Measurements from ENCODE around the gene GPANK1.
A peak's percentile ranks its signal among the peaks of the same experiment; 100 is the strongest.

Gene GPANK1

GRCh38 chr6:31658158-31658688 lies 6.6 kb downstream of the GPANK1 start:
- Histone ChIP-seq H3K9me3 (ENCODE audit: control insufficient read depth, low read length) (no peaks in the 10 kb centered on the region), H3K9ac (ENCODE audit: low read length) (no peak overlapping the region), H3K4me3 (ENCODE audit: low read length) (no peak overlapping the region), H3K4me1 (ENCODE audit: control insufficient read depth, insufficient read depth, low read length) (peaks cover 26% of the 10 kb centered on the region), H3K27me3 (ENCODE audit: control insufficient read depth, insufficient read depth, low read length) (no peaks in the 10 kb centered on the region), H3K36me3 (ENCODE audit: control insufficient read depth, insufficient read depth, low read length) (peaks cover 5% of the 10 kb centered on the region)

DNA sequence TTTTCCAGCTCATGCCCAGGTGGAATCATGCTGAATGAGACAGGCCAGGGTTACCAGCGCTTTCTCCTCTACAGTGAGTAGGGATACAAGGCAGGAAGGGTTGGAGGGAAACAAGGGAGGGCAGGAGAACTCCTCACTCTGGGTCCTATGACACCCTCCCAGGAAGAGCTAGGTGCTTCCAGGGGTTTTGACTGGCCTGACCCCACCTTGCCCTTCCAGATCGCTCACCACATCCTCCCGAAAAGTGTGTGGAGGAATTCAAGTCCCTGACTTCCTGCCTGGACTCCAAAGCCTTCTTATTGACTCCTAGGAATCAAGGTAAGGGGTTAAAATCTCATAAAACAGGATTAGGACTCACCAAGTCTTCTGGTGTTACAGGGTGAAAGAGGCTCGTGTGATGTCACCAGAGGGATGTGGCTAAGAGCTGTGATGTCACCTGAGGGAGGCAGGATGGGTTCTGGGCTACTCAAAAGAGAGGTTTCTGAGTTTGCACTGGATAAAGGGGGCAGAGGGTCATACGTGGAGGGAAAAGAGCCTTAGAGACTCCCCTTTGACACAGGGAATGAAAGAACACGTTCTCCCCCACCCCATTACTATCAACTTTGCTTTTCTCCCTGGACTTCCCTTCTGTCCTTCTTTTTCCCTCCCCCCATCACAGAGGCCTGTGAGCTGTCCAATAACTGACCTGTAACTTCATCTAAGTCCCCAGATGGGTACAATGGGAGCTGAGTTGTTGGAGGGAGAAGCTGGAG lies 7.2 kb downstream of the GPANK1 start:
- Histone ChIP-seq H3K9me3 (ENCODE audit: control insufficient read depth, low read length) (no peaks in the 10 kb centered on the region), H3K27me3 (ENCODE audit: control insufficient read depth, insufficient read depth, low read length) (no peaks in the 10 kb centered on the region), H3K9ac (ENCODE audit: low read length) (no peak overlapping the region), H3K36me3 (ENCODE audit: control insufficient read depth, insufficient read depth, low read length) (peaks cover 5% of the 10 kb centered on the region), H3K4me3 (ENCODE audit: low read length) (no peak overlapping the region), H3K4me1 (ENCODE audit: control insufficient read depth, insufficient read depth, low read length) (peaks cover 25% of the 10 kb centered on the region)

GRCh38 chr6:31655349-31656237 lies 9.2 kb downstream of the GPANK1 start, which contains the start of gene APOM:
Gene APOM (plus strand): TSS chr6:31655894. CDS start chr6:31655967, 73 bp downstream.
- Histone ChIP-seq H3K4me1 (ENCODE audit: control insufficient read depth, insufficient read depth, low read length) (peaks cover 29% of the 10 kb centered on the region), H3K9ac (ENCODE audit: low read length) (no peak within 1 kb of the TSS), H3K9me3 (ENCODE audit: control insufficient read depth, low read length) (no peaks in the 10 kb centered on the region), H3K27me3 (ENCODE audit: control insufficient read depth, insufficient read depth, low read length) (no peaks in the 10 kb centered on the region), H3K36me3 (ENCODE audit: control insufficient read depth, insufficient read depth, low read length) (peaks cover 5% of the 10 kb centered on the region), H3K4me3 (ENCODE audit: low read length) (no peak within 1 kb of the TSS)

DNA sequence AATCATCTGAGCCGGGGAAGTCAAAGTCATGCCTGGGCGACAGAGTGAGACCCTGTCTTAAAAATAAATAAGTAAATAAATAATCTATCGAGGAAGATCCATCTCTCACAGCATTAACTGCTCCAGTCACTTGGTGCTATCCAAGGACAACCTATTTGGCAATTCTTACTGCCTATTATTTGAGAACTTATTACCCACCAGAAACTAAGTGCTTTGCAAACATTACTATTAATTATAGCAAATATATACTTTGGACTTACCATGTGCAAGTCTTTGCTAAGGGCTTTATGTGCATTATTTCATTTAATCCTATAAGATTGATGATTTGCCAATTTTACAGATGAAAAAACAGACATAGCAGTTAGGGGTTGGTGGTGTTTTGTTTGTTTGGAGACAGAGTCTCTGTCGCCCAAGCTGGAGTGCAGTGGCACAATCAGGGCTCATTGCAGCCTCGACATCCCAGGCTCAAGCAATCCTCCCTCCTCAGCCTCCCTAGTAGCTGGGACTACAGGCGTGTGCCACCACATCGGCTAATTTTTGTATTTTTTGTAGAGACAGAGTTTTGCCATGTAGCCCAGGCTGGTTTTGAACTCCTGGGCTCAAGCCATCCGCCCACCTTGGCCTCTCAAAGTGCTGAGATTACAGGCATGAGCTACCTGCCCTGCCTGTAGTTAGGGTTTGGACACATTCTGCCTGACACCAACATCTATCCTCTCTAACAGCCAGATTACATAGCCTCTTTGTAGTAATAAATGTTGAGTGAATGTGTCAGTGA lies 10.0 kb downstream of the GPANK1 start:
- Histone ChIP-seq H3K36me3 (ENCODE audit: control insufficient read depth, insufficient read depth, low read length) (peaks cover 5% of the 10 kb centered on the region), H3K4me1 (ENCODE audit: control insufficient read depth, insufficient read depth, low read length) (peaks cover 29% of the 10 kb centered on the region), H3K27me3 (ENCODE audit: control insufficient read depth, insufficient read depth, low read length) (no peaks in the 10 kb centered on the region), H3K4me3 (ENCODE audit: low read length) (no peak overlapping the region), H3K9ac (ENCODE audit: low read length) (no peak overlapping the region), H3K9me3 (ENCODE audit: control insufficient read depth, low read length) (no peaks in the 10 kb centered on the region)

- Histone ChIP-seq H3K27me3 (ENCODE audit: control insufficient read depth, insufficient read depth, low read length) (no peaks in the 10 kb centered on the region), H3K36me3 (ENCODE audit: control insufficient read depth, insufficient read depth, low read length) (peaks cover 16% of the 10 kb centered on the region), H3K4me1 (ENCODE audit: control insufficient read depth, insufficient read depth, low read length) (peaks cover 13% of the 10 kb centered on the region), H3K9ac (ENCODE audit: low read length) (peak overlapping the region; percentile 92), H3K9me3 (ENCODE audit: control insufficient read depth, low read length) (no peaks in the 10 kb centered on the region), H3K4me3 (ENCODE audit: low read length) (peak overlapping the region; percentile 80)
These were observed 11.7 kb downstream of the GPANK1 start for GRCh38 chr6:31652925-31653724.

- Histone ChIP-seq H3K9ac (ENCODE audit: low read length) (peak overlapping the region; percentile 92), H3K9me3 (ENCODE audit: control insufficient read depth, low read length) (no peaks in the 10 kb centered on the region), H3K27me3 (ENCODE audit: control insufficient read depth, insufficient read depth, low read length) (no peaks in the 10 kb centered on the region), H3K4me1 (ENCODE audit: control insufficient read depth, insufficient read depth, low read length) (peaks cover 9% of the 10 kb centered on the region), H3K4me3 (ENCODE audit: low read length) (peak overlapping the region; percentile 80), H3K36me3 (ENCODE audit: control insufficient read depth, insufficient read depth, low read length) (peaks cover 16% of the 10 kb centered on the region)
These were observed 13.1 kb downstream of the GPANK1 start for GRCh38 chr6:31651602-31652191.

- Histone ChIP-seq H3K9me3 (ENCODE audit: control insufficient read depth, low read length) (no peaks in the 10 kb centered on the region), H3K9ac (ENCODE audit: low read length) (no peak overlapping the region), H3K4me3 (ENCODE audit: low read length) (no peak overlapping the region), H3K4me1 (ENCODE audit: control insufficient read depth, insufficient read depth, low read length) (no peaks in the 10 kb centered on the region), H3K27me3 (ENCODE audit: control insufficient read depth, insufficient read depth, low read length) (no peaks in the 10 kb centered on the region), H3K36me3 (ENCODE audit: control insufficient read depth, insufficient read depth, low read length) (peaks cover 41% of the 10 kb centered on the region)
These were observed 19.5 kb downstream of the GPANK1 start for GRCh38 chr6:31645325-31645724.

- Histone ChIP-seq H3K4me3 (ENCODE audit: low read length) (no peak overlapping the region), H3K36me3 (ENCODE audit: control insufficient read depth, insufficient read depth, low read length) (peaks cover 49% of the 10 kb centered on the region), H3K9ac (ENCODE audit: low read length) (no peak overlapping the region), H3K9me3 (ENCODE audit: control insufficient read depth, low read length) (no peaks in the 10 kb centered on the region), H3K4me1 (ENCODE audit: control insufficient read depth, insufficient read depth, low read length) (no peaks in the 10 kb centered on the region), H3K27me3 (ENCODE audit: control insufficient read depth, insufficient read depth, low read length) (no peaks in the 10 kb centered on the region)
These were observed 20.9 kb downstream of the GPANK1 start for GRCh38 chr6:31643818-31644454.

GRCh38 chr6:31642798-31643570 lies 21.8 kb downstream of the GPANK1 start:
- H3K27me3 ChIP-seq (ENCODE audit: control insufficient read depth, insufficient read depth, low read length): no peaks in the 10 kb centered on the region
- no peak overlapping the region for H3K4me3 ChIP-seq (ENCODE audit: low read length)
- peaks cover 42% of the 10 kb centered on the region for H3K36me3 ChIP-seq (ENCODE audit: control insufficient read depth, insufficient read depth, low read length)

GRCh38 chr6:31641370-31641769 lies 23.4 kb downstream of the GPANK1 start:
- H3K36me3 ChIP-seq (ENCODE audit: control insufficient read depth, insufficient read depth, low read length): peaks cover 37% of the 10 kb centered on the region
- H3K27me3 ChIP-seq (ENCODE audit: control insufficient read depth, insufficient read depth, low read length): no peaks in the 10 kb centered on the region
- no peaks in the 10 kb centered on the region for H3K4me1 ChIP-seq (ENCODE audit: control insufficient read depth, insufficient read depth, low read length)
- no peak overlapping the region for H3K9ac ChIP-seq (ENCODE audit: low read length)
- H3K9me3 ChIP-seq (ENCODE audit: control insufficient read depth, low read length): no peaks in the 10 kb centered on the region
- H3K4me3 ChIP-seq (ENCODE audit: low read length): no peak overlapping the region

More at GRCh38 chr6:31642798-31643570, 21.8 kb downstream of the GPANK1 start:
- H3K9me3 ChIP-seq (ENCODE audit: control insufficient read depth, low read length): no peaks in the 10 kb centered on the region
- H3K9ac ChIP-seq (ENCODE audit: low read length): no peak overlapping the region
- H3K4me1 ChIP-seq (ENCODE audit: control insufficient read depth, insufficient read depth, low read length): no peaks in the 10 kb centered on the region
